Activated naive CD8-positive, alpha-beta T cell (primary cell): ENCODE measurements around the gene LAMA4.

Source experiments
- H3K27ac Mint-ChIP-seq: one replicate; pipeline ENCODE4 v1.8.0; 2021; ENCODE audit warnings: mixed read lengths
- H3K27me3 Mint-ChIP-seq: one replicate; pipeline ENCODE4 v1.8.0; 2021; ENCODE audit warnings: mixed read lengths
- H3K36me3 Mint-ChIP-seq: one replicate; pipeline ENCODE4 v1.8.0; 2021; ENCODE audit warnings: mixed read lengths
- H3K4me1 Mint-ChIP-seq: one replicate; pipeline ENCODE4 v1.8.0; 2021; ENCODE audit warnings: low read depth, mixed read lengths
- H3K4me3 Mint-ChIP-seq: one replicate; pipeline ENCODE4 v1.8.0; 2021; ENCODE audit warnings: mild to moderate bottlenecking, mixed read lengths
- H3K9me3 Mint-ChIP-seq: one replicate; pipeline ENCODE4 v1.8.0; 2021; ENCODE audit warnings: low read depth, mixed read lengths

Gene LAMA4

DNA sequence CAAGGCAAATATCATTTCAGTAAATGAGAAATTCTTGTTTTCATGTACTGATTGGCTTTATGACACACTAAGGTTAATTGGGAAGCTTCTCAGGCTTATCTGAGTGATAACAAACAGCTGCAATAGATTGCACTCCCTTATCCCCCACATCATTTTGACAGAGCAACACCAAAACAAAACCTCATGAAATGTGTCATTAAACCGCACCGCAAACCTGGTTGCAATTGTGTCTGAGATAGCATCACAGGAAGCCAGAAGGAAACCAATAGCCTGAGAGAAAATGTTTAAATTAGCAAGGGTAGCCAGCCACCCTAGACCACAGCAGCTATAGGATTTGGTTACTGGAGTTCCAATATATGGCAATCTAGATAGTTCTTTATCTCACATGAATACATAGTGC is 31.6 kb upstream of the LAMA4 start:
- no peaks in the 10 kb centered on the region for H3K9me3 Mint-ChIP-seq
- H3K4me3 Mint-ChIP-seq = no peak overlapping the region
- no peaks in the 10 kb centered on the region for H3K36me3 Mint-ChIP-seq
- peaks cover 15% of the 10 kb centered on the region for H3K4me1 Mint-ChIP-seq
- H3K27me3 Mint-ChIP-seq = peaks cover 13% of the 10 kb centered on the region
- H3K27ac Mint-ChIP-seq = no peak overlapping the region

DNA sequence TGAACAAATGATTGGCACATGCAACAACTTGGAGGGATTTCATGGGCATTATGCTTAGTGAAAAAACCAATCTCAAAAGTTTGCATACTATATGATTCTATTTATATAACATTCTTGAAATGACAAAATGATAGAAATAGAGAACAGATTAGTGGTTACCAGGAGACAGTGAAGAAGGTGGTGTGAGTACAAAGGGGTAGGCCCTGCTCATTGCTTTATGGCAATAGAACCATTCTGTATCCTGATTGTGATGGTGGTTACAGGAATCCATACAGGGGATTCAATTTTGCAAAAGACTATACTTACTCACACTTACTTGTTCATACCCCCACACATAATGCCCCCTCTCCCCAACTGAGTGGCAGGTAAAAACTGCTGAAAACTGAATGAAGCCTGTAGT is 30.2 kb upstream of the LAMA4 start:
- Mint-ChIP-seq H3K36me3 (no peaks in the 10 kb centered on the region), H3K4me3 (no peak overlapping the region), H3K27me3 (peaks cover 15% of the 10 kb centered on the region), H3K4me1 (peaks cover 15% of the 10 kb centered on the region), H3K9me3 (no peaks in the 10 kb centered on the region), H3K27ac (no peak overlapping the region)

DNA sequence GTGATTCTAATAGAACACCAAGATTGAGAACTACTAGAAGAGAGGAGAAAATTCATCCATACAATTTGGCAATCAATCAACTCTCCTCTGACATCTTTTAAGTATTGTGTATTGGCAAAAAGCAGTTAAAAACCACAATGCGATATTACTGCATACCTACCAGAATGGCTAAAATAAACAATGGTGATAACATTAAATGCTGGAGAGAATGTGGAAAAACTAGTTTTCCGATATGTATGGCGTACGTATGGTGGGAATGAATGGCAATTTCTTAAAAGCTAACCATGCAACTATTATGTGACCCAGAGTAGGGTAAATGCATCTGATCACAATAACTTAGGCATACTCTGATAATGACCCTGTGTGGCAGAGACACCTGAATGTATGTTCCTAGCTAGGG is 29.3 kb upstream of the LAMA4 start:
- peaks cover 15% of the 10 kb centered on the region for H3K4me1 Mint-ChIP-seq
- H3K9me3 Mint-ChIP-seq = no peaks in the 10 kb centered on the region
- H3K36me3 Mint-ChIP-seq = no peaks in the 10 kb centered on the region
- no peak overlapping the region for H3K27ac Mint-ChIP-seq
- no peak overlapping the region for H3K4me3 Mint-ChIP-seq
- H3K27me3 Mint-ChIP-seq = peaks cover 17% of the 10 kb centered on the region

DNA sequence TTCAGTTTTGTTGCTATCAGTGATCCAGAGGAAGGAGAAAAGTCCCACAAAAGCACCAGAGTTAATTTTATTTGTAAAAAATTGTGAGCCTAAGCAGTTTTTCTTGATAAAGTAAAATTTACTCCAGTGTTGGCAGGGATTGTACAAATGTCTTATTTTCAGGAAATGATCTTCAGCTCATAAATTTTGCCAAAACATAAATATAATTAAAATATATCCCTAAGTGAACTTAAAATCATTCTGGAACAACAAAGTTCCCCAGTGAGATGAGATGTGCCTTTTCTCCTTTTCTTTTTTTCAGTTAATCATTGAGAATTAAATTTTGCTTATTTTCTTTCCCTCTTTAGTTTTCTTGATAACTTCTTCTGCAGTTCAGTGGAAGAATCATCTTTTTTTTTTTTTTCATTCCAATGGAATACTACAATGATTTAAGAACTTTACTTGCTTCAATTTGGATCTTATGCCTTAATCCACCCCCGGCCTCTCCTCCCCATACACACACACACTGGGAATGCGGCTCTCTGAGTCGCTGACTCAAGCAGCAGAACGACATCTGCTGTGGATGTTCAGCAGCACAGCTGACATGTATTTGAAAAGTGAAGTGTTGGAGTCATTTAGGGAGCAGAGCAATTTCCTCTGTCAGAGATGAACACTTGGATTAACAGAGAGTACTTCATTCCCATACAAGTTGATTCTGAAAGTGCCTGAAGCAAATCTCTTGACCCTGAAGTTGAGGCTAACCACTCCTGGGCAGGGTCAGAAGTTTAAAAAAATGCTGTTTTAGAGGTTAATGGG is 27.7 kb upstream of the LAMA4 start:
- no peaks in the 10 kb centered on the region for H3K9me3 Mint-ChIP-seq
- H3K4me1 Mint-ChIP-seq = peaks cover 13% of the 10 kb centered on the region
- peaks cover 17% of the 10 kb centered on the region for H3K27me3 Mint-ChIP-seq
- H3K4me3 Mint-ChIP-seq = no peak overlapping the region
- H3K27ac Mint-ChIP-seq = no peak overlapping the region
- H3K36me3 Mint-ChIP-seq = no peaks in the 10 kb centered on the region

DNA sequence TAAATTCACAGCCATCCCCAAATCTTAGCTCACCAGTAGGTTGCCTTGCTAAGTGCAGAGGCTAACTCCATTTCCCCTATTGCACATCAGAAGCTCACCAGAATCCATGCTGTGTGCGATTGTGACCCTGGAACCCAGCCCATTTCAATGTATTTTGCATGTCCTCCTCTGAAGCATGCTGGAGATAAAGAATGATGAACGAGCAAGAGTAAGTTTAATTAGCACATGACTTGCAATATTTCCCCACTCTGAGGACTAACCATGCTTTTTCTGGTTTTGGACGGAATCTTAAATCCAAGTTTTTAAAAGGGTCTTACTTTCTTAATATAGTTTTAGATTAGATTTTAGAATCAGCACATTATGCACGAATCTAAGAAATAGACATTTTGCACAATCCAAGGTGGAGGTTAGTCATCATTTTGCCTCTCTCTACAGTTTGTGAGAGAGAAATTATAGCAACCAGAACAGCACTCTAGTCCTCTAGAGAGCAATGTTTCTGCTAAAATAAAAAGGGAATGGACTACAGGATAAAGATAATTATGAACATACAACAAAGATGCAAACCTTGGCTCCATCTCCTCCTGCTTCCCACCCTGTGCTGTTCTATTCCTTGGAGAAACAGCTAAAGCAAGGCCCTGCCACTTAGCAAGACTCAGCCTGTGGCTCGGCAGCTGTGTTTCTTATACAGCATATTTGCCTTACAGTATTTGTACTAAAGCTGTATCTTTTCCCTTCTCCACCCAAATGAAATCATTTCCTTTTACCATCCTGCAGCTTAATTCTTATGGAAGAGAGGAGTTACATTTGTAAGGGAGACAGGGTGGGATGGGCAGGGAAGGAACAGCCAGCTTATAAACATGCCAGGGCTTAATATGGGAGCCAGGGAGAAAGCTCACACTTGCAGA is 24.9 kb upstream of the LAMA4 start:
- H3K4me1 Mint-ChIP-seq = no peaks in the 10 kb centered on the region
- H3K27ac Mint-ChIP-seq = no peak overlapping the region
- no peaks in the 10 kb centered on the region for H3K36me3 Mint-ChIP-seq
- H3K4me3 Mint-ChIP-seq = no peak overlapping the region
- no peaks in the 10 kb centered on the region for H3K9me3 Mint-ChIP-seq
- H3K27me3 Mint-ChIP-seq = peaks cover 20% of the 10 kb centered on the region

DNA sequence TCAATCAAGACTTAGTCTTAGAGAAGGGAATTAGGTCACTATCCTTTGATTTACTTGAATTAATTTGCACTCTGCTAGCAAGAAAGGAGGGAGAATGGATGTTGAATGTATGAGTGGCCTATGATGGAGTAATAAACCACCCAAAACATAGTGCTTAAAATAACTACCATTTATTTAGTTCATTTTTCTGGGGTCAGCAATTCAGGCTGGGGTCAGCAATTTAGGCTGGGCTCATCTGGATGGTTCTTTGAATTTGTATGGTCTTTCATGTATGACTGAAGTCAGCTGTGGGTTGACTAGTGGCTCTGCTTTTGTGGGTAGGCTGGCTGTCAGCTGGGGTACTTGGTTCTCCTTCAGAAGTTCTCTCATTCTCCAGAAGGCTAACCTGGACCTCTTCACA is 21.0 kb upstream of the LAMA4 start:
- Mint-ChIP-seq H3K27me3 (peaks cover 10% of the 10 kb centered on the region), H3K4me1 (no peaks in the 10 kb centered on the region), H3K36me3 (no peaks in the 10 kb centered on the region), H3K9me3 (no peaks in the 10 kb centered on the region), H3K27ac (no peak overlapping the region), H3K4me3 (no peak overlapping the region)

DNA sequence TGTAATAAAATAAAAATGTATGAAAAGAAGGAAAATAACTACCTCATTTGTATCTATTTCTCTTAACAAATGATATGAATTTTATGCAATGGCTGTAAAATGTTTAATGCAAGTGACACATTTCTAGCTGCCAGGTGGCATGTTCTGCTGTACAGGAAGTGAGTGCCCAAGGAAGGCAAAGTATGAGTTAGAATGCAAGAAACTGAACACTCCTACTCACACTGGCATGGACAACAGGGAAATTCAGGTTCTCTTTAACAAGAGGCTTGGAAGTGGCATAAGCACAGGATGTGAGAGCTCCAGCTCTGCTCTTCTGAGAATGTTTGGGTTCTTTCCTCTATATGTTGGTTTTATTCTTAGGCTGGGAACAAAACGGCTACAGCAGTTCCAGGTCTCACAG is 20.4 kb upstream of the LAMA4 start:
- Mint-ChIP-seq H3K4me1 (no peaks in the 10 kb centered on the region), H3K36me3 (no peaks in the 10 kb centered on the region), H3K27me3 (peaks cover 7% of the 10 kb centered on the region), H3K27ac (no peak overlapping the region), H3K4me3 (no peak overlapping the region), H3K9me3 (no peaks in the 10 kb centered on the region)

DNA sequence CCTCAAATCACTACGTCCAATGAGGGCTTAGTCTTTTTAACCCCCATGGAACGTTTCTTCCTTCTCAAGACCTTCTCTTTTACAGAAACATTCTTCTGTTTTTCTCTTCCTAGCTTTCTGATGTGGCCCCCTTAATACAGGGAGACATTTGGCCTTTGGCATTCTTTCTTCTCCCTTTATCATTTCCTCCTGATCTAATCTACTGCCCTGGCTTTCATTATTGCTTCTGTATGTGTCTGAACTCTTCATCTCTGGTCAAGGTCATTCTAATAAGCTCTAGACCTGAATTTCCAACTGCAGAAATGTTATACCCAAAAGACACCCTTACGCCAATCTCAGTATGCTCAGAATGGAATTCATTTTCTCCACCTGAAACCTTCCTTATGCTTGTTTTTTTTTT is 18.4 kb upstream of the LAMA4 start:
- no peaks in the 10 kb centered on the region for H3K4me1 Mint-ChIP-seq
- no peaks in the 10 kb centered on the region for H3K36me3 Mint-ChIP-seq
- H3K27me3 Mint-ChIP-seq = peaks cover 5% of the 10 kb centered on the region
- H3K9me3 Mint-ChIP-seq = no peaks in the 10 kb centered on the region
- no peak overlapping the region for H3K27ac Mint-ChIP-seq
- no peak overlapping the region for H3K4me3 Mint-ChIP-seq

DNA sequence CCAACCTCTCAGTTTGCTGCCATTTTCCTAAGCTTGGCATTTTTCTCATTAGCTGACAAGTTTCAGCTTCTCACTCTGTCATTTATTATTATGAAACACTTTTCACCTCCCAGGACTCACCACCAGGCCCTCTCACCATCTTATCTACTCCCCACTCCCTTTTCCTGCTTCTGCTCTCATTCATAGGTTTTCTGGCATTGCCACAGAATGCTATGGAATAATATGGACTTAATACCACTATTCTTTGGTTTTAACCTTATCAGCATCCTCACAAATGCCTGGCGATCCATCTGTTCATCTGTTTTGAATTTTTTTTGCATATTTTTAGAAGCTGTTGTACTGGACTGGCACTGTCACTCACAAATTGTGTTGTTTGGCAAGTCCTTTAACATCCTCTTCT is 16.4 kb upstream of the LAMA4 start:
- Mint-ChIP-seq H3K27me3 (peaks cover 3% of the 10 kb centered on the region), H3K4me3 (no peak overlapping the region), H3K27ac (no peak overlapping the region), H3K36me3 (no peaks in the 10 kb centered on the region), H3K9me3 (no peaks in the 10 kb centered on the region), H3K4me1 (no peaks in the 10 kb centered on the region)

DNA sequence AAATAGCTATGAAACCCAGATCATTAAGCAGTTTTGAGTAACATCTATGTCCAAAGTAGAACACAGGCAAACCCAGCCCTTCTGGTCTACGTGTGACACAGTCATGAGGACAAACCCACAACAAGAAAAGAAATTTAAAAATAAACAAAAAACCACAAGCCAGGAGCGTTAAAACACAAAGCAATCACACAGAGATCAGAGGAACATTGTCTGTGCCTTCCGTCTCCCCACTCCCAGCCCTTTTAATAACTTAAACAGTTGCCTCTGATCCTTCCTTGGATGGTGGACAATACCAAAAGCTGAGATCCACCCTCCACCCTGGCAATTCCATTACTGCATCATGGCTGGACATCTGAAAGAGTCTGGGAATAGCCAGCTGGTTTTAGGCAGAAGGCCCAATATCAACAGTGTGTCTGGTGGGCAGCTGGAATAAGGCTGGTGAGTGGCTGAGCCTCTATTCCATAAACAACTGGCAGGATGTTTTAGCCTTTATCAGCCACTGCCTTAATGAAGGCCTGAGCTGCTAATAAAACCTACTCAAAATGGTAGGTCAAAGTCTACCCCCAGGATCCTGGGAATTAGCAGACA is 15.7 kb upstream of the LAMA4 start:
- Mint-ChIP-seq H3K4me3 (no peak overlapping the region), H3K4me1 (no peaks in the 10 kb centered on the region), H3K9me3 (no peaks in the 10 kb centered on the region), H3K27ac (no peak overlapping the region), H3K27me3 (no peaks in the 10 kb centered on the region), H3K36me3 (no peaks in the 10 kb centered on the region)

DNA sequence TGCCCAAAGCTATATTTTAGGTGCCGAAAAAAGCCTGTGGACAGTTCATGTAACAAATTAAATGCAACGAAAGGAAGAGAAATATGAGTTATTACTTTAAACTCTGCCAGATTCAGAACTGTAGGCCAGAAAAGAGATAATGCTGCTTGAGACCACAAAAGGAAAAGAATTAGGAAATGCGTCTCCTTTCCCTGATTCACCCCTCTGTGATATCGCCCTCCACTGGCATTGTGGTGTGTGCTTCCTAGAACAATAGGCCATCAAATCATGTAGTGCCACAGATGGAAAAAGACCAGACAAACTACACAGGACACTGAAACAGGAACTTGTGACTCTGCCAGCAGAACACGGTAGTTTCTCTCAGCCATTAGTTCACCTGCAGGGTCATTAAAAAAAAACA is 14.7 kb upstream of the LAMA4 start:
- Mint-ChIP-seq H3K27me3 (no peaks in the 10 kb centered on the region), H3K36me3 (no peaks in the 10 kb centered on the region), H3K4me3 (no peak overlapping the region), H3K9me3 (no peaks in the 10 kb centered on the region), H3K27ac (no peak overlapping the region), H3K4me1 (no peaks in the 10 kb centered on the region)

DNA sequence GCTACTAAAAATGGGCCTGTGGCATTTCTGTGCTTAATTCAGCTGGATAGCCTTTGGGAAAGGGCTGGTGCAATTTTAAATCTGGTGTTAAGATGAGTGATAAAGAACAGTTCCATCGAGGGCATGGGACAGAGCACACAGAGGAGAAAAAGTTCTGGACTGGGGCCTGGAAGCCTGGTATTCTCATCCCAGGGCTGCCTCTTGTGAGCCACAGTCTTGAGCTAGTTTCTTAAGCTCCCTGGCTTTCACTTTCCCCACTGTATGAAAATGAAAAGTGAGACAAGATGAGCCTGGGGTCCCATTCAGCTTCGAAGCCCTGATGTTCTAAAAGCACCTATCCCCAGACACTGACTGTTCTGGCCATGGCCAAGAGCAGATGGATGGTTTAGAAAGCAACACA is 14.3 kb upstream of the LAMA4 start:
- H3K36me3 Mint-ChIP-seq = no peaks in the 10 kb centered on the region
- H3K27ac Mint-ChIP-seq = no peak overlapping the region
- no peaks in the 10 kb centered on the region for H3K27me3 Mint-ChIP-seq
- H3K9me3 Mint-ChIP-seq = no peaks in the 10 kb centered on the region
- no peak overlapping the region for H3K4me3 Mint-ChIP-seq
- no peaks in the 10 kb centered on the region for H3K4me1 Mint-ChIP-seq

DNA sequence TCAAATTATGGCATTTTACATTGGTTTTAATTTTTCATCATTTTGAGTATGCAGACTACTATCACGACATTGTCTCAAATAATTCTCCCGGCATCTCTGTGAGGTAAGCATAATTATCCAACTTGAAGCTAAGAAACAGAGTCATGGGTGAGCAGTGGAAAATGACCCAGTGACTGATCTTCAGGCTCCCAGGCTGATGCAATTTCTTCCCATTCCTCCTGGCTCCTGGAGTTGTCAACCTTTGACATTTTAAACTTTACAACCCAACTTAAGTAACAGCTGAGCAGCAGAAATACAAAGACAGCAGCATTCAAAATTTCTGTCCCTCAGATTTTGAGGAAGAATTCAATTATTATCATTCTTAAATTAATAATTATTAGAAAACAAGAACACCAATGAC is 13.7 kb upstream of the LAMA4 start:
- Mint-ChIP-seq H3K27me3 (no peaks in the 10 kb centered on the region), H3K9me3 (no peaks in the 10 kb centered on the region), H3K4me3 (no peak overlapping the region), H3K27ac (no peak overlapping the region), H3K4me1 (no peaks in the 10 kb centered on the region), H3K36me3 (no peaks in the 10 kb centered on the region)

DNA sequence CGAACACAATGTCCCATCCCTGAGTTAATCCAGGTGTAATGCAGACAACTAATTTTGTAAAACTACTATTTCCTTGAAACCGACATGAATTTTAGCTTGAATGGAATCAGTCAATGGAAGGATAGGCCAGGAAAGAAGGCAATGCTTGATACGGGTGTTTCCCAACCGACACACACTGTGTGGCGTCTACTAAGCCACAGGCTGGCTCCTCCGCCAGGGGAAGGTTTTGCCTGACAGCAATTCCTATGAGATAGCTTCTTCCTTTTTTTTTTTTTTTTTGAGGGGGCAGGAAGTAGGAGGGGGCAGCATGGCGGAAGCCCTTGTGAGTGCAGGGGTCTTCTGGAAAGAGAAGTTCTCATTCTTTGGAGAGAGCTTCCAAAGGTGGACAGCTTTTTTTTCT is 12.0 kb upstream of the LAMA4 start:
- H3K36me3 Mint-ChIP-seq = no peaks in the 10 kb centered on the region
- H3K9me3 Mint-ChIP-seq = no peaks in the 10 kb centered on the region
- no peak overlapping the region for H3K27ac Mint-ChIP-seq
- H3K4me3 Mint-ChIP-seq = no peak overlapping the region
- no peaks in the 10 kb centered on the region for H3K4me1 Mint-ChIP-seq
- no peaks in the 10 kb centered on the region for H3K27me3 Mint-ChIP-seq

DNA sequence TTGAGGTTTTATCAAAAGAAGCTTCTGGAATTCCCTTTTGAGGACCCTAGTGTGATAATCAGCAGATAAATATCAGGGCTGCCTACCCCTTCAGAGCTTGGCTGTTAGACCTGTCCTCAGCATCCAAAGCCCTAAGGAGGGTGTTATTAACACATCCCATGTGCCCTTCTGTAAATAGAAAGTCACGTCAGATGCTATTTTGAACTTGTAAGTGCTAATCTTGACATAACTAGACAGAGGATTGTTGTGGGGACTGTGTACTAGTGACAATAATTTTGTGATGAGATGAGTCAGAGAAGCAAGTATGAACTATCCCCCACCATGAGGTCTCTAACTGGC is 4.9 kb upstream of the LAMA4 start:
- no peak overlapping the region for H3K4me3 Mint-ChIP-seq
- peaks cover 13% of the 10 kb centered on the region for H3K27me3 Mint-ChIP-seq
- no peaks in the 10 kb centered on the region for H3K9me3 Mint-ChIP-seq
- peaks cover 3% of the 10 kb centered on the region for H3K4me1 Mint-ChIP-seq
- no peaks in the 10 kb centered on the region for H3K36me3 Mint-ChIP-seq
- no peak overlapping the region for H3K27ac Mint-ChIP-seq
